K562 (cell line): Measurements from ENCODE around the gene CPED1. TPM values are rescaled to one million over a fixed set of nuclear protein-coding genes. Genes with fewer than 3 reads are reported as not detected.

ENCODE experiments used
- BCL6 ChIP-seq: fragments of 250-450 bp; sonication (Bioruptor Pico); IDR thresholded peaks from 2 replicates; pipeline ENCODE4 v1.4.0; 2020
- CHD4 ChIP-seq: fragments of 200-600 bp; sonication (generic); IDR thresholded peaks from 3 replicates; pipeline ENCODE4 v1.6.1; 2012; ENCODE audit warnings: low read depth, mild to moderate bottlenecking, mixed read lengths, low read length, inconsistent platforms; ENCODE audit not compliant: insufficient read depth, insufficient replicate concordance, poor library complexity, severe bottlenecking
- ELF2 ChIP-seq: fragments of 250-450 bp; sonication (Bioruptor Pico); IDR thresholded peaks from 2 replicates; pipeline ENCODE4 v1.5.0; 2021; ENCODE audit warnings: mild to moderate bottlenecking
- EWSR1 ChIP-seq: fragments of 450-650 bp; IDR thresholded peaks from 2 replicates; pipeline ENCODE4 v1.6.1; 2018; ENCODE audit warnings: borderline replicate concordance, mild to moderate bottlenecking, low read depth, moderate library complexity; ENCODE audit not compliant: partially characterized antibody
- HIVEP1 ChIP-seq: fragments of 250-450 bp; sonication (Bioruptor Pico); IDR thresholded peaks from 2 replicates; pipeline ENCODE4 v1.4.0; 2020; ENCODE audit warnings: mild to moderate bottlenecking
- KDM5B ChIP-seq: fragments of 200-600 bp; sonication (generic); IDR thresholded peaks from 2 replicates; pipeline ENCODE4 v1.6.1; 2012; ENCODE audit warnings: low read depth, mild to moderate bottlenecking, moderate library complexity, low read length, control low read depth, inconsistent platforms; ENCODE audit not compliant: insufficient replicate concordance
- MAFG ChIP-seq: fragments of 450-650 bp; conservative IDR thresholded peaks from 2 replicates; pipeline ENCODE4 v1.6.1; 2016; ENCODE audit warnings: missing genetic modification characterization, missing compliant biosample characterization
- MNT ChIP-seq, 2 experiments: fragments of 450-650 bp; conservative IDR thresholded peaks; 2 replicates each; pipeline ENCODE4 v1.6.1; 2017; ENCODE audit warnings: mild to moderate bottlenecking in 2 of 2, moderate library complexity in 2 of 2
- MYC ChIP-seq, 2 experiments: fragments of 250-450 bp in 1 of 2; sonication (Bioruptor Pico) in 1 of 2; IDR thresholded peaks; 2 replicates each; pipeline versions ENCODE4 v1.5.1 to v1.6.1; 2012 to 2021; ENCODE audit warnings: low read depth in 2 of 2, borderline replicate concordance in 1 of 2, improper control_type of control experiment in 1 of 2, low read length in 1 of 2, mild to moderate bottlenecking in 1 of 2, moderate library complexity in 1 of 2
- NFXL1 ChIP-seq: fragments of 450-650 bp; formaldehyde crosslinking; IDR thresholded peaks from 2 replicates; pipeline ENCODE4 v1.4.0; 2021; ENCODE audit warnings: mild to moderate bottlenecking
- NONO ChIP-seq, 2 experiments: fragments of 200-400 bp in 1 of 2; fragments of 450-650 bp in 1 of 2; formaldehyde crosslinking in 1 of 2; IDR thresholded peaks; 2 replicates each; pipeline ENCODE4 v1.6.1; 2017; ENCODE audit warnings: low read depth in 2 of 2, mild to moderate bottlenecking in 2 of 2, moderate library complexity in 2 of 2, low read length in 1 of 2
- RB1 ChIP-seq: fragments of 450-650 bp; IDR thresholded peaks from 2 replicates; pipeline ENCODE4 v1.6.1; 2017; ENCODE audit warnings: low read depth, mild to moderate bottlenecking
- ZNF384 ChIP-seq: IDR thresholded peaks from 2 replicates; pipeline ENCODE4 v1.6.1; 2012; ENCODE audit warnings: low read depth, low read length, improper control_type of control experiment
- ZNF431 ChIP-seq: sonication (generic); formaldehyde crosslinking; IDR thresholded peaks from 2 replicates; pipeline ENCODE4 v1.8.0; 2022; ENCODE audit warnings: mild to moderate bottlenecking, missing genetic modification reagents
- polyA plus RNA-seq, 8 experiments: library from polyadenylated mRNA; depleted of rRNA in 4 of 8; stranded (reverse) in 5 of 8; unstranded in 3 of 8; fragments of >200 nt; fragmentation: Nextera tagmentation in 2 of 8; fragmentation: Illumina TruSeq in 1 of 8; extraction: Ambion mirVana in 2 of 8; extraction: Trizol in 1 of 8; gene quantifications; 2 replicates each; pipeline versions ENCODE4 v1.2.1 to v1.2.3, GENCODE V29; 2011 to 2014; ENCODE audit warnings: inconsistent platforms in 1 of 8, missing spikeins in 1 of 8
- total RNA-seq, 7 experiments: library from RNA; depleted of rRNA in 6 of 7; stranded (reverse); fragments of >200 nt in 6 of 7; fragmentation: Illumina TruSeq in 2 of 7; extraction: Trizol in 2 of 7; gene quantifications; 2 replicates each; pipeline versions ENCODE4 v1.2.1 to v1.2.3, GENCODE V29; 2011 to 2021; ENCODE audit warnings: low replicate concordance in 1 of 7
- TF ChIP-seq, protein P1 (sequence below), 2 experiments: fragments of 450-650 bp; formaldehyde crosslinking in 1 of 2; IDR thresholded peaks; 2 replicates each; pipeline versions ENCODE4 v1.4.0 to v1.6.1; 2014 to 2020; ENCODE audit warnings: mild to moderate bottlenecking in 2 of 2, borderline replicate concordance in 1 of 2, low read depth in 1 of 2
- TF ChIP-seq, protein P2 (sequence below): sonication (generic); formaldehyde crosslinking; IDR thresholded peaks from 2 replicates; pipeline ENCODE4 v1.5.0; 2020; ENCODE audit warnings: missing genetic modification reagents

Gene CPED1
- total and polyA plus RNA-seq, 9 of the 15 experiments (the other 6 are each of a cell fraction or from before 2014, with no cell fraction given): 195 to 393 (median 290) TPM

DNA sequence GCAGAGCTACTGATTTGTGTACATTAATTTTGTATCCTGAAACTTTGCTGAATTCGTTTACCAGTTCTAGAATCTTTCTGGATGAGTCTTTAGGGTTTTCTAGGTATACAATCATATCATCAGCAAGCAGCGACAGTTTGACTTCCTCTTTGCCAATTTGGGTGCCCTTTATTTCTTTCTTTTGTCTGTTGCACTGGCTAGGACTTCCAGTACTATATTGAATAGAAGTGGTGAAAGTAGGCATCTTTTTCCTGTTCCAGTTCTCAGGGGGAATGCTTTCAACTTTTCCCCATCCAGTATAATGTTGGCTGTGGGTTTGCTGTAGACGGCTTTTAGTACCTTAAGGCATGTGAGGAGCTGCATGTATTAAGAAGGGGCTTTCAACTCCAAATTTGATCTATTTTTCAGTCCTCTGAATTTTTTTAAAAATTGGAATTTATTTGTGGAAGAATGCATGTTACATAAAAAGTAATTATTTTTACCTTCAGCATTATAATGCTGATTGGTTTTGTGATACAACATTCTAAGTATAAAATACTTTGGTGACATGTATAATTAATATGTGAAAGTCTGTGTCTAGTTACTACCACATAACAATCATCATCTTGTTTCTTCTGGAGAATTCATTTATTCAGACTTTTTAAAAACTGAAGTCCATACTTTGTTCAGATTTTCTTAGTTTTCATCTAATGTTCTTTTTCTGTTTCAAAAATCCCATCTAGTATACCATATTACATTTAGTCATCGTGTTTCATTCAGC lies 49.6 kb downstream of the CPED1 start (continued):
- no peak for TF ChIP-seq RB1
- no peak for TF ChIP-seq NFXL1 (CRISPR knock-in tag)
- no peak for TF ChIP-seq MYC (IDR thresholded peaks at IDR 0.05; ENCODE audit: low read depth, low read length)
- no peak for TF ChIP-seq MYC (CRISPR knock-in tag; IDR thresholded peaks at IDR 0.05; ENCODE audit: borderline replicate concordance, low read depth)
- TF ChIP-seq CHD4: no peak
- TF ChIP-seq ZNF431: no peak
- TF ChIP-seq KDM5B: no peak
- peak; percentile 18 for TF ChIP-seq EWSR1
- TF ChIP-seq ZNF384: no peak
- no peak for TF ChIP-seq MAFG
- TF ChIP-seq, protein P1, sequence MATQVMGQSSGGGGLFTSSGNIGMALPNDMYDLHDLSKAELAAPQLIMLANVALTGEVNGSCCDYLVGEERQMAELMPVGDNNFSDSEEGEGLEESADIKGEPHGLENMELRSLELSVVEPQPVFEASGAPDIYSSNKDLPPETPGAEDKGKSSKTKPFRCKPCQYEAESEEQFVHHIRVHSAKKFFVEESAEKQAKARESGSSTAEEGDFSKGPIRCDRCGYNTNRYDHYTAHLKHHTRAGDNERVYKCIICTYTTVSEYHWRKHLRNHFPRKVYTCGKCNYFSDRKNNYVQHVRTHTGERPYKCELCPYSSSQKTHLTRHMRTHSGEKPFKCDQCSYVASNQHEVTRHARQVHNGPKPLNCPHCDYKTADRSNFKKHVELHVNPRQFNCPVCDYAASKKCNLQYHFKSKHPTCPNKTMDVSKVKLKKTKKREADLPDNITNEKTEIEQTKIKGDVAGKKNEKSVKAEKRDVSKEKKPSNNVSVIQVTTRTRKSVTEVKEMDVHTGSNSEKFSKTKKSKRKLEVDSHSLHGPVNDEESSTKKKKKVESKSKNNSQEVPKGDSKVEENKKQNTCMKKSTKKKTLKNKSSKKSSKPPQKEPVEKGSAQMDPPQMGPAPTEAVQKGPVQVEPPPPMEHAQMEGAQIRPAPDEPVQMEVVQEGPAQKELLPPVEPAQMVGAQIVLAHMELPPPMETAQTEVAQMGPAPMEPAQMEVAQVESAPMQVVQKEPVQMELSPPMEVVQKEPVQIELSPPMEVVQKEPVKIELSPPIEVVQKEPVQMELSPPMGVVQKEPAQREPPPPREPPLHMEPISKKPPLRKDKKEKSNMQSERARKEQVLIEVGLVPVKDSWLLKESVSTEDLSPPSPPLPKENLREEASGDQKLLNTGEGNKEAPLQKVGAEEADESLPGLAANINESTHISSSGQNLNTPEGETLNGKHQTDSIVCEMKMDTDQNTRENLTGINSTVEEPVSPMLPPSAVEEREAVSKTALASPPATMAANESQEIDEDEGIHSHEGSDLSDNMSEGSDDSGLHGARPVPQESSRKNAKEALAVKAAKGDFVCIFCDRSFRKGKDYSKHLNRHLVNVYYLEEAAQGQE (IDR thresholded peaks at IDR 0.05; ENCODE audit: borderline replicate concordance): no peak
- TF ChIP-seq, protein P1 (CRISPR knock-in tag; IDR thresholded peaks at IDR 0.05; ENCODE audit: low read depth): no peak
- no peak for TF ChIP-seq BCL6 (CRISPR knock-in tag)
- TF ChIP-seq MNT (conservative IDR thresholded peaks at IDR 0.05): no peak
- no peak for TF ChIP-seq ELF2 (CRISPR knock-in tag)
- no peak for TF ChIP-seq HIVEP1 (CRISPR knock-in tag)
- no peak for TF ChIP-seq NONO (IDR thresholded peaks at IDR 0.05; ENCODE audit: low read depth in 2 of 2, low read length in 1 of 2)
- TF ChIP-seq, protein P2, sequence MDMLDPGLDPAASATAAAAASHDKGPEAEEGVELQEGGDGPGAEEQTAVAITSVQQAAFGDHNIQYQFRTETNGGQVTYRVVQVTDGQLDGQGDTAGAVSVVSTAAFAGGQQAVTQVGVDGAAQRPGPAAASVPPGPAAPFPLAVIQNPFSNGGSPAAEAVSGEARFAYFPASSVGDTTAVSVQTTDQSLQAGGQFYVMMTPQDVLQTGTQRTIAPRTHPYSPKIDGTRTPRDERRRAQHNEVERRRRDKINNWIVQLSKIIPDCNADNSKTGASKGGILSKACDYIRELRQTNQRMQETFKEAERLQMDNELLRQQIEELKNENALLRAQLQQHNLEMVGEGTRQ (CRISPR knock-in tag): no peak
